T-helper 9 cell (primary cell): ENCODE results near the gene SLC5A3.

Experiments used
- DNase-seq: peaks from one replicate; pipeline ENCODE4 v3.0.0-alpha.2; 2020
- total RNA-seq, 2 donors: gene quantifications; one replicate each; lab custom pipeline; 2026; lab: John Stamatoyannopoulos, UW

The SLC5A3 gene
- total RNA-seq, result 37.6 to 202 reads per million in 2 donors

- DNase-seq, result peak; percentile 71
Measured at GRCh38 chr21:34073032-34073748, at the start of gene SLC5A3, which contains the start of gene MRPS6. Gene SLC5A3 (plus strand): TSS chr21:34073578. CDS start chr21:34095199, 21,621 bp downstream. Gene MRPS6 (plus strand): TSS chr21:34073578. CDS start chr21:34073701, 123 bp downstream.

GRCh38 chr21:34023691-34024373 lies 49.5 kb upstream of the SLC5A3 start:
- no peak for DNase-seq

- no peak for DNase-seq
Measured at GRCh38 chr21:34024374-34024693, 49.0 kb upstream of the SLC5A3 start.

GRCh38 chr21:34027721-34028461 lies 45.5 kb upstream of the SLC5A3 start:
- DNase-seq, result no peak

- DNase-seq, result peak; percentile 8
Measured at GRCh38 chr21:34029743-34030528, 43.4 kb upstream of the SLC5A3 start.

- DNase-seq, result no peak
Measured at GRCh38 chr21:34031835-34032370, 41.5 kb upstream of the SLC5A3 start.

- no peak for DNase-seq
Measured at GRCh38 chr21:34034369-34035014, 38.9 kb upstream of the SLC5A3 start.

GRCh38 chr21:34035619-34036354 lies 37.6 kb upstream of the SLC5A3 start:
- DNase-seq, result no peak

- DNase-seq, result no peak
Measured at GRCh38 chr21:34037009-34037795, 36.2 kb upstream of the SLC5A3 start.

- no peak for DNase-seq
Measured at GRCh38 chr21:34039678-34040382, 33.5 kb upstream of the SLC5A3 start.

- no peak for DNase-seq
Measured at GRCh38 chr21:34042735-34043134, 30.6 kb upstream of the SLC5A3 start.

- no peak for DNase-seq
Measured at GRCh38 chr21:34043333-34043732, 30.0 kb upstream of the SLC5A3 start.

GRCh38 chr21:34046917-34047316 lies 26.5 kb upstream of the SLC5A3 start:
- DNase-seq, result no peak

GRCh38 chr21:34047835-34048234 lies 25.5 kb upstream of the SLC5A3 start:
- DNase-seq, result no peak

GRCh38 chr21:34052171-34052570 lies 21.2 kb upstream of the SLC5A3 start:
- DNase-seq, result no peak

GRCh38 chr21:34054259-34054658 lies 19.1 kb upstream of the SLC5A3 start:
- no peak for DNase-seq

GRCh38 chr21:34055615-34056014 lies 17.8 kb upstream of the SLC5A3 start:
- DNase-seq, result no peak

GRCh38 chr21:34061983-34062382 lies 11.4 kb upstream of the SLC5A3 start:
- no peak for DNase-seq

- DNase-seq, result no peak
Measured at GRCh38 chr21:34065027-34065426, 8.4 kb upstream of the SLC5A3 start.

- no peak for DNase-seq
Measured at GRCh38 chr21:34071683-34072082, 1.7 kb upstream of the SLC5A3 start.
